ENCODE results near the gene HMGN1.

HMGN1 gene

DNA sequence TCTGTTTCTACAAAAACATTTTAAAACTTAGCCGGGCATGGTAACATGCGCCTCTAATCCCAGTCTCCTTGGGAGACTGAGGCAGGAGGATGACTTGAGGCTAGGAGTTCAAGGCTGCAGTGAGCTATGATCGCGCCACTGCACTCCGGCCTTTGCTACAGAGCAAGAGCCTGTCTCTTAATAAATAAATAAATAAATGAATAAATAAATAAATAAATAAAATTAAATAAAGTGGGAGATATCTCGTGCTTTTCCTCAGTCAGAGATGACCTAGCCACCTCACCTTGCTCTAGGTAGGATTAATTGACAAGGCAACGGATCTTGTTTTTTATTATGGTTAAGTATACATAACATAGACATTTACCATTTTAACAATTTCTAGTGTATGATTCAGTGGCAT is 21.2 kb downstream of the HMGN1 start:
- no peak for DNase-seq

DNA sequence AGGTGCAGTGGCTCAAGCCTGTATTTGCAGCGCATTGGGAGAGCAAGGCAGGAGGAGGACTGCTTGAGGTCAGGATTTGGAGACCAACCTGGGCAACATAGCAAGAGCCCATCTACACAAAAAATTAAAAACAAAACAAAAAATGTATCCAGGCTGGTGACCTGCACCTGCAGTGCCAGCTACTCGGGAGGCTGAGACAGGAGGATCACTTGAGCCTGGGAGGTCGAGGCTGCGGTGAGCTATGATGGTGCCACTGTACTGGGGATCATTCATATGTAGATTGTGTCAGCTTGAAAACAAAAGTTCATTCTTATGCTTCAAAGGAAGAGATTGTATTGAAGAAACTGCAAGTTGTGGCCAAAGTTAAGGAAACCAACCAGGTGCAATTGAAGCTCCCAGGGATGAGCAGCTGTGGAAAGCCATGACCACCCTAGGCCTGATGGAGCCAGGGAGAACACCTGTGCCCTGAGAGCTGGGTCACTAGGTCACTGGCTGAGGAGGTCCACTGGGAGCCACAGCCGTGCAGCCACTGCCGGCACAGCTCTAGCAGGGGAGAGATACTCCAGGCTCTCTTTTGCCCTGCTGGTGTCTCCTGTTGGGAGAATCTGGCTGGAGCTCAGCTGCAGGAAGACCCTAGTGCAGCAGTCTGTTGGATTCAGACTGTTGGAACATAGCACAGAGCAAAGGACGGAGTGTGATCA is 22.1 kb downstream of the HMGN1 start:
- DNase-seq, result no peak

DNA sequence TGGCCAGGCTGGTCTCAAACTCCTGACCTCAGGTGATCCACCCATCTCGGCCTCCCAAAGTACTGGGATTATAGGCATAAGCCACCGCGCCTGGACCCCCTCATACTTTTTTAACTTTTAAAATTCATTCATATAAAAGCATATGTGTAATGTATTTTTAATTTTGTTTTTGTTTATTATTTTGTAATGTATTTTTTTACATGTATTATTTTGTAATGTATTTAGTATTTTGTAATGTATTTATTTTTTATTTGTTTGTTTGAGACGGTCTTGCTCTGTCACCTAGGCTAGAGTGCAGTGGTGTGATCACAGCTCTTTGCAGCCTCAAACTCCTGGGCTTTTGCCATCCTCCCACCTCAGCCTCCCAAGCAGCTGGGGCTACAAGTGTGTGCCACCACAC is 23.4 kb downstream of the HMGN1 start:
- DNase-seq, result no peak

DNA sequence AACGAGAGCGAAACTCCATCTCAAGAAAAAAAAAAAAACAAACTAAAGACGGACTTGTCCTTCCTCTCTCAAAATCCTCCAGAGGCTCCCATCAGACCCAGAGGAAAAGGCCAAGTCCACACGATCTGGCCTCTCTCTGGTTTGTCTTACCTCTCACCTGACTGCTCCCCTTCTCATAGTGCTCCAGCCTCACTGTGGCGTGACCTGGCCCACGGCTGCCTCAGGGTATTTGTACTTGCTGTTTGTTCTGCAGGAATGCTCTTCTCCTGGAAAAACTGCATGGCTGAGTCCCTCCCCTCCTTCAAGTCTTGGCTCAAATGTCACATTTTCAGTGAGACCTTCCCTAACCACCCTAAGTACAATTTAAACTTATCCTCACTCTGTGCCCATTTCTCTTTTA is 27.5 kb downstream of the HMGN1 start:
- no peak for DNase-seq

DNA sequence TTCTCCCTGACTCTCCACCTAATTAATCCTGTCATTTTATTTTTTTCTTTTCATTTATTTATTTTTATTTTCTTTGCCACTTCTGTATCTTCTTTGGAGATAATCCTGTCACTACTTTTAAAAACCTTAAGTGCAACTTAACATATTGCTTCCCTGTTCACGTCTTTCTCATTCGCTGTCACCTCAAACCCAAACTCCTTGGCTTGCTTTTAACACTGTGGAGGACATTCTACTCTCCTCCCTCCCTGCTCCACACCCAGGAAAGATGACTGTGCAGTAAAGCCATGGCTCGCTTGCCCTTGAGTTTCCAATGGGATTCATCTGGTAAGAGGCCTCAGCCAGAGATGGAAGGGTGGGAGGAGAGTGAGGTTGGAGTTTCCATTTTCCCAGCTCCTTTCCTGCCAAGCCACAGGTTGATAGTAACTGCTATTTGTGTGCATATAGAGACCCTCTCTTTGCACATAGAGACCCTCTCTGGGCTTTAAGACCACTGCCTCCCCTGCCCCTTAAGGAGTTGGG is 29.0 kb downstream of the HMGN1 start:
- DNase-seq, result no peak

DNA sequence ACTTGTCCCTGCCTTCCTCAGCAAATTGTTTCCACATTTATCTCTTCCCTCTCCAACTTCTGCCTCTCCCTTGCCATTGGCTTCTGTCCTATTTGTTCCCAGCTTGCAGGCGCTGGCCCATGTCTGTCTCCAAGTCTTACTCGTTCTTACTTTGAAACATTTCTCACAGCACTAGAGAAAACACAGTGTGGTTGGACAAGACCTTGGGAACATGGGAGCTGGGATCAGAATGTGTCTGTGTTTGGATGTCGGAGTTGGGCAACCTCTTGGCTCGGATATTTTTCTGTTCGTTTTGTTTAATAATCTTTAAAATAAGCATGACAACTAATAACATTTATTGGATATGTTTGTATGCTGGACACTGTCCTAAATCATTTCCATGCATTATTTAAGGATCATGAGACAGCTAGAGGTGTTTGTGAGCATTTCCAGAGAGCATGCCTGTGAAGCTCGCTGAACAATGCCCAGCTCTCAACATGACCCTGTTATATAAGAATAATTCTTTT is 29.6 kb downstream of the HMGN1 start:
- DNase-seq, result no peak

DNA sequence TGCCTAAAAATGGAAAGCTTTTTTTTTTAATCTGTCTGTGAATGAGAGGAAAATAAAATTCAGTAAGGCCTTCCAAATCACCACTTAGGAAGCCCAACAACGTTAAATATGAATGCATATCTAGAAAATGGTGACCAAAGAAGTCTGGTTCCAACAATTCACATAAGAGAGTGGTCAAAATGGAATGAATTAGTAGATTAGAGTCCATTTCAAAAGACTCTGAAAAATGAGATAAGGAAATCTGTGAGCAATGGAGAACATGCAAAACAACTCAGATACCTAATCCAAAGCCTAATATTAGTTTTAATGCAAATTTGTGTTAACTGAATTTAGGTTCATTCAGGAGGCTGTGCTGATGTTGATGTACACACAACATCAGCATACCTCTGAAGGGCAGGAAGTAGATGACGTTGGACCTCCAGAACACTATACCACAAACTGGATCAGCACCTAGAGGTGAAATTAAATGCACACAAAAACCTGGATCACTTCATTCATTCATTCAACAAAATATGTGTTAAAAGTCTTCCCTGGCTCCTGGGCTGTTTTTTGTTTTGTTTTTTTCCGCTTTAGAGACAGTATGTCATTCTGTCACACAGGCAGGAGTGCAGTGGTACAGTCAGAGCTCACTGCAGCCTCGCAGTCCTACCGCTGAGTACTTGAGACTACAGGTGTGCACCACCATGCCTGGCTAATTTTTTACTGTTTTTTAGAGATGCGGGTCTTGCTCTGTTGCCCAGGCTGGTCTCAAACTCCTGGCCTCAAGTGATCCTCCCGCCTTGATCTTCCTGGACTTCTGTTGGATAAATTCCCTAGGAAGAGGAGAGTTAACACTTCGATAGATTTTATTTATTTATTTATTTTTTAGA is 30.6 kb downstream of the HMGN1 start:
- DNase-seq, result no peak

DNA sequence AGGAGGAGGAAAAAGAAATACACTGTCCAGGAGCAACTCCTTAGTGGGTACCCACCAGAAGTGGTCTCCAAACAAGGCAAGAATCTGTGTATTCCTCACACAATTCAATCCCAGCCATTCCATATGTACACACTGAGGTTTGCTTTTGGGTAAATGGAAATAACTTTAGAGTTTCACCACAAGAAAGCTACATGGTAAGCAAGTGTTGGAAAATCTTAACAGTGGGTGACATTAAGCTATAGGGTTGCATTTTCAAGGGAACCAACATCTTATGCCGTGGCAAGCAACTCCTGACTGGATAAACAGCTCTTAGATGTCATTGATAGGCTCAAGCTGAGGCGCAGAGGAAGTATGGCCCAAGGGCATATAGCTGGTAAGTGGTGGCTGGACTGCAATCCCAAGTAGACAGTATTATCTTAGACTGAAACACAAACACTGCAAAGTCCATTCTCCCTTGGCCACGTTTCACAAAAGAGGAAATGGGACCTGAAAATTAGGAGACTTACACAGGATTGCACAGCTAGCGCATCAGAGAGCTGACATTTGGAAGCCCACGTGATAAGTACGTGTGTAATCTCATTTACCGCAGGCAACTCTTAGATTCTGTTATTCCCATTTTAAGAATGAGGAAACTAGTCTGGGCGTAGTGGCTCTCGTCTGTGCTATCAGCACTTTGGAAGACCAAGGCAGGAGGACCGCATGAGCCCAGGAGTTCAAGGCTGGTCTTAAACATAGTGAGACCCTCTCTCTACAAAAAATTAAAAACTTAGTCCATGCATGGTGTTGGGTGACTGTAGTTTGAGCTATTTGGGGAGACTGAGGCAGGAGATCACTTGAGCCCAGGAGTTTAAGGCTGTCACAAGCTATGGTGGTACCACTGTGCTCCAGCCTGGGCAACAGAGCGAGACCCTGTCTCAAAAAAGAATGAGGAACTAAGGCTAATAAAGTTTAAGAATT is 31.5 kb downstream of the HMGN1 start:
- no peak for DNase-seq

DNA sequence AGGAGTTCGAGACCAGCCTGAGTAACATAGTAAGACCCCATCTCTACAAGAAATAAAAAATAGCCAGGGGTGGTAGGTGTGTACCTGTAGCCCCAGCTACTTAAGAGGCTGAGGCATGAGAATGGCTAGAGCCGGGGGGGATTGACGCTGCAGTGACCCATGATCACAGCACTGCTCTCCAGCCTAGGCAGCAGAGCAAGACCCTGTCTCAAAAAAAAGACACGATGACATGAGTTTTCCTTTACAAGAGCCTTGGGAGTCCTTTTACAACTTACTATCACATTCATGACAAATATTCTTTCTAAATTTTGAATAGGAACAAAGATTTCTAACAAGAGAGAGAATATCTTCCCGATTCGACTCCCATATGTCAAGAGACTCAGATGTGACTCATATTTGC is 32.2 kb downstream of the HMGN1 start:
- DNase-seq, result no peak

DNA sequence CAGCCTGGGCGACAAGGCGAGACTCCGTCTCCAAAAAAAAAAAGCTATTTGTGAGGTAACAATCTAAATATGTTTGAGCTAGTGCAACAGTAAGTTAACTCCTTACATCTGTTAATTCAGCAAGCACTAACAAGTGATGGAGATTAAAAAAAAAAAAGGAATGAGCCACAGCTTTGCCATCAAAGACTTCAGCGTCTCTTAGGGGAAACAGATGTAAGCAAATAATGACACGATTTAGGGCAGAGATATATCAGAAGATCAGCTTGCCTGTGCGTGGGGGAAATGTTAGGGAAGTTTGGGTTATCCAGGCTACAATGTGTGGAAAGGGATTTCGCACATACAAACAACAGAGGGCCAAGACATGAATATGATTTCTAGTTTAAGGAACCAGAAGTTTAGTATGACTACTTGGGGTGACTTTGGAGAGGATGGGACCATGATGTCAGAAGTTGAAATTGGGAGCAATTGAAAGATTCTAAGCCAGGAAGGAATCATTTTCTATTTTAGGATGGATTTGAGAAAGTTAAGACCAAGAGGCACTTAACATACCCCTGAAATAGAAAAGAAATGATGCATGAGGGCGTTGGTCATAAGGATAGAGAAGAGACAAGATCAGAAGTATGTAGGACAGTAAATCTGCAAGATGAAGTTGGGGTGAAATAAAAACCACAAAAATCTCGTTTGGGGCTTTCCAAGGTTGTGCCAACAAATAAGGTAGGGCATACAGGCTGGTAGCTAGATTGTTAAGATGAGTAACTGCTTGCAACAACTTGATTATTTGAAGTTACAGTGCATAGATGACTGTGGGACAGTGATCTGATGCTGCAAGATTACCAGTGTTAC is 33.1 kb downstream of the HMGN1 start:
- no peak for DNase-seq

DNA sequence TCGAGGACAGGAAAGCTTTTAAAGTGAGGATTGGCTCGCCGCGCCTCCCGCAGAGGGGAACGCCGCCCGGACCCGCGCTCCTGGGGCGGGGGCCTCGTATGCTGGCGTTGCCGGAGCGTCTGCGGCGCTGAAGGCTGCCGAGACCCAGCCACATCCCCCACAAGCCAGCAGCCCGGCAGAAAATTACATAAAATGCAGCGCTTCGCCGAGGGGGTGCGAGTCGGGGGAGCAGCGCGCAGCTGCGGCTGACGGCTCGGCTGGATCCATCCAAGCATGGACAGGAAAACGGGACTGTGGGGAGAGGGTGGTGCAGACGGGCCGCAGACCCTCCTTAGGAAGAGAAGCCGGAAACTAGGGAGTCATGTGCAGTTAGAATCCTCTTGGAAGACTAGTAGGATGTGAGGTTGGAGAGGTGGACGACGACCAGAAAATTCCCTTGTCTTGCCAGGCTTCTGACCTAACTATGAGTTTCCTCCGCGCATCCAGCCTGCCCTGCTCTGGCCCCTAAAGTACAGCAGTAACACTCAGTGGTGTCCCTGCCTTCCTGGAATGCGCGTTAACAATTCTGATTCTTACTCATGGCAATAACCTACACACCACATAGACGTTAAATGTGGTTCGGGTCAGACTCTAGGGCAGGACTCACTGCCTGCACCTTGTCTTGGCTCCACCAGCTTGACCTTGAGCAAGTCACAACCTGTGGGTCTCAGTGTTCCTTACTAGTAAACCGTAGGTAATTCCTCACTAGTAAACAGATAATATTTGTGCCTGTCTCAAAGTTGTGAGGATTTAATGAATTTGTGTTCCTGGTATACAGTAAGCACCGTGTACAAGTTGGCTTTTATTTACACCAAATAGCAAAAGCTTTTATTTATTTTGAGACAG is 34.5 kb downstream of the HMGN1 start:
- DNase-seq, result peak; percentile 50

DNA sequence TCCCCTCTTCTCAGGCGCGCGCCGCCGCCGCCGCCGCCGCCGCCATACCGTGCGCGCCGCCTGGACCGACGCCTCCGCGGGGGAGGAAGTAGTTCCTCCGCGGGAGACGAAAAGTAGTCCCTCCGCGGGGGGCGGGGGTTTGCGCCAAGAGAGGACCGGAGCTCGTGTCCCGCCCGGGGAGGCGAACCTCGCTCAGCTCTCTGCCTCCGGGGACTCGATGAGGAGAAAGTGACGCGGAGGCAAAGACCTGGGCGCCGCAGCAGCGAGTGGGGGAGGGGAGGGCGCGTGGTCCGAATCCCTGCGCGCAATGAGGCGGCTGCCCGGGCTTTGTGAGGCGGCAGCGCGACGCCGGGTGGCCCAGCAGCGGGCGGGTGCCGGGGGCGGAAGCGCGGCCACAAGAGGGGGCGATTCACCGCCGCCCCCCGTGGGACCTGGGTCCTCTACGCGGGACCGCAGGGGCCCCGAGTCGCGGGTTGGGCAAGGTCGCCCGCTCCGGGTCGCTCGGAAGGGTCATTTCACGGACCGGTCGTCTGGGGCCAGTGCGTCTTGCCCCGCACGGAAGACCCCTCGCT is 35.2 kb downstream of the HMGN1 start, which contains the start of gene BRWD1:
Gene BRWD1, minus strand, starts transcription at position 62 of the 572 bp plus-strand sequence. CDS start 141 bp downstream, outside the sequence.
- DNase-seq, result peak; percentile 79

DNA sequence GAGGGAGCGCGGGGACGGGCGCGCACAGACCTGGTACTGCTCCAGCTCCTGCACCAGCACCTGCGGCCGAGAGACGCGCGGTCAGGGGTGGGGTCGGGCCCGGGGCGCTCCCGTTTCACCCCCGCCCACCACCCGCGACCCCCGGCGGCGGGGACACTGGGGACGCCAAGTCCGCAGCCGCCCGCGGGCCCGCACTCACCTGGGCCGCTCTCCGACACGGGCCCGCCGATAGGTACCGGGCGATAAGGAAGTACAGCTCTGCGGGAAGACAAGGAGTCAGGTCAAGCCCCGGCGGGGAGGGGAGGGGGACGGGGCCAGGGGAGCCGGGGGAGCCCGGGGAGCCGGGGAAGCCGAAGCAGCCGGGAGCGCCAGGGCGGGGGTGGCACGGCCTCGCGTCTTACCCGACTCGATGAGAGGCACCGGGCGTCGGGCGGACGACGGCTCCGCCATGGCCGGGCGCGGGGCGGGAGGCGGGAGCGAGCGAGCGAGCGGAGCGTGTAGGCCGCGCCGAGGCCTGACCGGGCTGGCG is 35.8 kb downstream of the HMGN1 start:
- DNase-seq, result peak; percentile 37

DNA sequence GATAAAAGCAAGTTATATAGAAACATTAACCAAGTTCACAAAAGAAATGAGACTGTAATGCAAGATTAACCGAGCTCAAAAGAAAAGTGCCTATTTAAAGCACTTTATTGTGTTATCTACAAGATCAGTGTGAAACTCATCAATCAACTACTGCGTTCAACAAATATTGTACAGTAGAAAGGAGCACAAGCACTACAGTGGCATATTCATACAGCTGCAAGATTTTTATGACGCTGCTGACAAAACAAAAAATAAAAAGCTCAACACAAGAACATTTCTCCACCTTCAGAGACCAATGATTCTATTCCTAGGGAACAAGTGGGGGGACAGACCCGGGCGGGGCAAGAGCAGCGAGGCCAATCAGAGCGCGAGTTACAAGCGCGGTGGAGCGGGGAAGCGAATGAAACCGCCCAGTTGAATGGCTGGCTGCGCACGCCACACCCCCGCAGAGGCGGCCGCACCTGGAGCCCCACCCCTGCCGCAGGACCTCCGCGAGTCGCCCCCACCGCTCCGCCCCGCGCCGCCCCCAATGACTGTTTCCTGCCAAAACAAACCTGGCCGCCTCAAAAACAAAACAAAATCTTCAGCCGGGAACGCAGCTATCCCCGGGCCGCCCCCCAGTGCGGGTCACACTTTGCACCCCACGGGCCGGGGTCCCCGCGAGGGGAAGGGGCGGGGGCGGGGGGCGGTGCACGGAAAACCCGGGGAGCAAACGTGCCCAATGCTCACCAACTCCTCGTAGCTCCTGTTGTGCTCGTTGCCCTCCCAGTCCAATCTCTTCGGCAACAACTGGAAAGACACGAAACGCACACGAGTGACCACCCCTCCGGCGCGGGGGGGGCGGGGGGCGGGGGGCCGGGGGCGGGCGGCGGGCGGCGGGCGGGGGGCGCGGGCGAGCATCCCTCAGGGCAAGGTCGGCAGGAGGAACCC is 36.5 kb downstream of the HMGN1 start:
- DNase-seq, result peak; percentile 80

DNA sequence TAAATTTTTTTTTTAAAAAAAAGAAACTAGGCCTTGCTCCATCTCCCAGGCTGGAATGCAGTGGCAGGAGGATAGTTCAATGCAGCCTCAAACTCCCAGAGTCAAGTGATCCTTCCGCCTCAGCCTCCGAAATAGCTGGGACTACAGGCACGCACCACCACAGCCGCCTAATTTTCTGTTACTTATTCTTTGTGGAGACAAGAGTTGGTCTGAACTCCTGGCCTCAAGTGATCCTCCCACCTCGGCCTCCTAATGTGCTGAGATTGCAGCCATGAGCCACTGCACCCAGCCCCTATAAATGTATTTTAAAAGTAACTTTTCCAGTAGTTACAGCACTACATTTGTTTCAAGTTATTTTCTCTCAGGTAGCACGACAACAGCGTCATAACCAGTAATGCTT is 37.7 kb downstream of the HMGN1 start:
- no peak for DNase-seq

DNA sequence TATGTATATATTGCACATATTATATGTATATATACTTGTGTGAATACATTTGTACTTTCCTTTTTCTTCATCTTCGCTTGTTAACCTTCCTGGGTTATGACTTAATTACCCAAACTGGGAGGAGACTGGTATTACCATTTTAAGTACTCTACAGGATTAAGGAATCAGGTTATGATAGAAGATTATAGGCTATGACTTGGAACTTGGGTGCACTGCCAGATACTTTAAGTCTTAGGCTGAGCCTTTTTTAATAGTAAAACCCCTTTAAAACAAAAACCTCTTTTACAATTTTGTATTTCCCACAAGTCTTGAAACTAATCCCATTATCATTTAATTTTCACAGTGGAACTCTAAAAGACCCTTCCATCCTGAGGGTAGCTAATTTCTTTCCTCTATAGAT is 41.4 kb downstream of the HMGN1 start:
- DNase-seq, result no peak

DNA sequence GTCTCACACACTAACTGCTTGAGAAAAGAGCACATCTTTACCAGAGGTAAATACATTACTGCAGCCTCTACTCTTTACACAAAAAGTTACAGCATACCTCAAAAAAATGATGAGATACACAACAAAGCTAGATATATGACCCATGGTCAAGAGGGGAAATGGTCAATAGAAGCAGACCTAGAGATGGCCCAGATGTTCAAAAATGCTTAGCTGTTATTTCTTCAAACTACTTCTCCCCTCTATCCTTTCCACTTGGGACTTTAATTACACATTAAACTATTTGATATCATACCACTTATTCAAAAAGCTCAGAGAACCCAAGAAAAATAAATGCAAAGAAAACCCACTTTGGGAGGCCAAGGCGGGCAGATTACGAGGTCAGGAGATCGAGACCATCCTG is 48.3 kb downstream of the HMGN1 start:
- DNase-seq, result no peak

DNA sequence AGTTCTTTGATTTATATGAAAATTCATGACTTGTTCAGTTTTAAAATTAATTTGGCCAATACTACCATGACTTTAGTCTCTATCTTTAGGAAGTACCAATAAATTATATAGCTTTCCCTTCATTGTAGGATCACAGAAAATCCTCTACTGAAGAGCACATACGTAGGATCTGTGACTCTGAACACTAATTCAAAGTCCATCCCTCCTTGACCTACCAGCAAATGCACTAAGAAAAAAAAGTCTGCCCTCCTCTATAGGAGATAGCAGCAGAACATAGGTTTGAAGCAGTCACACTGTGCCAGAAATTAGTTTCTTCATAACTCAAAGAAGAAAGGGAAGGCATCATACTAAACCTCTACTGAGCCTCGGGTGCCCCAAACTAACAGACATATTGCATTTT is 52.0 kb downstream of the HMGN1 start:
- no peak for DNase-seq

Data from GF-D8 (cell line).